ENCODE data around the gene ZBTB3. TPM values are rescaled to one million over a fixed set of nuclear protein-coding genes. Genes with fewer than 3 reads are reported as not detected.

Gene ZBTB3
- total and polyA plus RNA-seq, 9 of the 15 experiments (the other 6 are each of a cell fraction or from before 2014, with no cell fraction given) = 1.9 to 10.0 (median 4.9) TPM

DNA sequence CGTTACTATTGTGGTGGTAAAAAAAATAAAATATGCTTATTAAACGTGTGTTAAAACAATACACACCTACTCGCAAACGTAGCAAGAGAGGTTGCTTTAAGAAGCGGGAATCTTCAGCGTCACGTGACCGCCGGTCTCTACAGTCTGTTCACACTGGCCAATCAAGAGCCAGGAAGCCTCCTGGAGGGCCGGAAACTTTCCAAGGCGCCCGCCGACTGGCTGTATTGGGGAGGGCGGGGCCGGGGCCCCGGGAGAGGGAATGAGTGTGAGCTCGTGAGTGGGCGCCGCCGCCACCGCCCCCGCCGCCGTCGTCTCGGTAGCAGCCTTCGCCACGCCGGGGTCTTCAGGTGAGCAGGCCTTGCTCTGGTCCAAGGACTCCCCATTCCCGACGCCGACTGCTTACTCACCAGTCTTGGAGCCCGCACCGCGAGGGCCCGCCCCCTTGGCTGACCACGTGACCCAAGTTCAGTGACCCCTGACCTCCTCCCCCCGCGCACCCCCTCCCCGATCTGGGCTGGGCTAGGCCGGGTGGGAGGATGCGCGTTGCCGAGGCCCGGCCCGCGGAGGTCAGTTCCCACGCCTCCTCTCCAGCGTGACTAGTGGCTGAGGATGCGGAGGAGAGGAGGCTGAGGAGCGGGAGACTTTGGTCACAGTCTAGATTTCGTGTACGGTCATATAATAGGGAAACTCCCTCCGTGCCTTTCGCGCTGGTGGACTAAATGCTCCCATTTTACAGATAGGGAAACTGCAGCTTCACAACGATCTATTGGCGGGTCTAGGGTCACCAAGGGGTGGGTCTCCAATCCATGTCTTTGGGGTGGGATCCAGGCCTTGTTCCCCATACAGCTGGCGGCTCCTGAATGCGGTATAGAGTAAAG is 17.4 kb upstream of the ZBTB3 start, which contains the start of gene TAF6L (continued):
- TF ChIP-seq KDM1A (IDR thresholded peaks at IDR 0.05) (peak; percentile 81 to 90), ZNF830 (CRISPR knock-in tag; IDR thresholded peaks at IDR 0.05) (no peak), RBM14 (IDR thresholded peaks at IDR 0.05; ENCODE audit: borderline replicate concordance, insufficient read depth, low read depth, low read length) (no peak), PURB (CRISPR knock-in tag; IDR thresholded peaks at IDR 0.05; ENCODE audit: low read depth) (no peak), NCOR1 (IDR thresholded peaks at IDR 0.05) (peak; percentile 52), ZEB2 (IDR thresholded peaks at IDR 0.05) (no peak), ZNF79 (CRISPR knock-in tag; IDR thresholded peaks at IDR 0.05; ENCODE audit: low read depth) (no peak), ILF3 (IDR thresholded peaks at IDR 0.05; ENCODE audit: borderline replicate concordance) (no peak), ARHGAP35 (IDR thresholded peaks at IDR 0.05; ENCODE audit: partially characterized antibody) (no peak), SMAD3 (CRISPR knock-in tag; conservative IDR thresholded peaks at IDR 0.05) (0 out of 2 replicates have a peak, but pooled peaks have one; percentile 53), U2AF1 (optimal IDR thresholded peaks at IDR 0.05; ENCODE audit: low read depth, low read length) (no peak), RAD21 (CRISPR knock-in tag; conservative IDR thresholded peaks at IDR 0.05 in 1 of 2, IDR thresholded peaks at IDR 0.05 in 1 of 2) (peak in 1 of 2 experiments; percentile 20; a peak in 2 of 4 replicates), TAF9B (IDR thresholded peaks at IDR 0.05; ENCODE audit: partially characterized antibody) (no peak), SLC30A9 (CRISPR knock-in tag; IDR thresholded peaks at IDR 0.05) (no peak), ZBTB8A (IDR thresholded peaks at IDR 0.05; ENCODE audit: partially characterized antibody) (no peak)
- TF ChIP-seq, protein P1, sequence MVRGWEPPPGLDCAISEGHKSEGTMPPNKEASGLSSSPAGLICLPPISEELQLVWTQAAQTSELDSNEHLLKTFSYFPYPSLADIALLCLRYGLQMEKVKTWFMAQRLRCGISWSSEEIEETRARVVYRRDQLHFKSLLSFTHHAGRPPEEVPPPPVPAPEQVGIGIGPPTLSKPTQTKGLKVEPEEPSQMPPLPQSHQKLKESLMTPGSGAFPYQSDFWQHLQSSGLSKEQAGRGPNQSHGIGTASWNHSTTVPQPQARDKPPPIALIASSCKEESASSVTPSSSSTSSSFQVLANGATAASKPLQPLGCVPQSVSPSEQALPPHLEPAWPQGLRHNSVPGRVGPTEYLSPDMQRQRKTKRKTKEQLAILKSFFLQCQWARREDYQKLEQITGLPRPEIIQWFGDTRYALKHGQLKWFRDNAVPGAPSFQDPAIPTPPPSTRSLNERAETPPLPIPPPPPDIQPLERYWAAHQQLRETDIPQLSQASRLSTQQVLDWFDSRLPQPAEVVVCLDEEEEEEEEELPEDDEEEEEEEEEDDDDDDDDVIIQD (CRISPR knock-in tag; IDR thresholded peaks at IDR 0.05) = no peak
- TF ChIP-seq, protein P2, sequence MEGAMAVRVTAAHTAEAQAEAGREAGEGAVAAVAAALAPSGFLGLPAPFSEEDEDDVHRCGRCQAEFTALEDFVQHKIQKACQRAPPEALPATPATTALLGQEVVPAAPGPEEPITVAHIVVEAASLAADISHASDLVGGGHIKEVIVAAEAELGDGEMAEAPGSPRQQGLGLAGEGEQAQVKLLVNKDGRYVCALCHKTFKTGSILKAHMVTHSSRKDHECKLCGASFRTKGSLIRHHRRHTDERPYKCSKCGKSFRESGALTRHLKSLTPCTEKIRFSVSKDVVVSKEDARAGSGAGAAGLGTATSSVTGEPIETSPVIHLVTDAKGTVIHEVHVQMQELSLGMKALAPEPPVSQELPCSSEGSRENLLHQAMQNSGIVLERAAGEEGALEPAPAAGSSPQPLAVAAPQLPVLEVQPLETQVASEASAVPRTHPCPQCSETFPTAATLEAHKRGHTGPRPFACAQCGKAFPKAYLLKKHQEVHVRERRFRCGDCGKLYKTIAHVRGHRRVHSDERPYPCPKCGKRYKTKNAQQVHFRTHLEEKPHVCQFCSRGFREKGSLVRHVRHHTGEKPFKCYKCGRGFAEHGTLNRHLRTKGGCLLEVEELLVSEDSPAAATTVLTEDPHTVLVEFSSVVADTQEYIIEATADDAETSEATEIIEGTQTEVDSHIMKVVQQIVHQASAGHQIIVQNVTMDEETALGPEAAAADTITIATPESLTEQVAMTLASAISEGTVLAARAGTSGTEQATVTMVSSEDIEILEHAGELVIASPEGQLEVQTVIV (CRISPR knock-in tag; IDR thresholded peaks at IDR 0.05; ENCODE audit: borderline replicate concordance) = no peak
- TF ChIP-seq, protein P3, sequence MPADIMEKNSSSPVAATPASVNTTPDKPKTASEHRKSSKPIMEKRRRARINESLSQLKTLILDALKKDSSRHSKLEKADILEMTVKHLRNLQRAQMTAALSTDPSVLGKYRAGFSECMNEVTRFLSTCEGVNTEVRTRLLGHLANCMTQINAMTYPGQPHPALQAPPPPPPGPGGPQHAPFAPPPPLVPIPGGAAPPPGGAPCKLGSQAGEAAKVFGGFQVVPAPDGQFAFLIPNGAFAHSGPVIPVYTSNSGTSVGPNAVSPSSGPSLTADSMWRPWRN (IDR thresholded peaks at IDR 0.05; ENCODE audit: low read depth) = no peak
- TF ChIP-seq, protein P4, sequence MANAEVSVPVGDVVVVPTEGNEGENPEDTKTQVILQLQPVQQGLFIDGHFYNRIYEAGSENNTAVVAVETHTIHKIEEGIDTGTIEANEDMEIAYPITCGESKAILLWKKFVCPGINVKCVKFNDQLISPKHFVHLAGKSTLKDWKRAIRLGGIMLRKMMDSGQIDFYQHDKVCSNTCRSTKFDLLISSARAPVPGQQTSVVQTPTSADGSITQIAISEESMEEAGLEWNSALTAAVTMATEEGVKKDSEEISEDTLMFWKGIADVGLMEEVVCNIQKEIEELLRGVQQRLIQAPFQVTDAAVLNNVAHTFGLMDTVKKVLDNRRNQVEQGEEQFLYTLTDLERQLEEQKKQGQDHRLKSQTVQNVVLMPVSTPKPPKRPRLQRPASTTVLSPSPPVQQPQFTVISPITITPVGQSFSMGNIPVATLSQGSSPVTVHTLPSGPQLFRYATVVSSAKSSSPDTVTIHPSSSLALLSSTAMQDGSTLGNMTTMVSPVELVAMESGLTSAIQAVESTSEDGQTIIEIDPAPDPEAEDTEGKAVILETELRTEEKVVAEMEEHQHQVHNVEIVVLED (CRISPR knock-in tag; IDR thresholded peaks at IDR 0.05) = peak; percentile 43; the same call in 1 of the 2 replicates
- TF ChIP-seq, protein P5, sequence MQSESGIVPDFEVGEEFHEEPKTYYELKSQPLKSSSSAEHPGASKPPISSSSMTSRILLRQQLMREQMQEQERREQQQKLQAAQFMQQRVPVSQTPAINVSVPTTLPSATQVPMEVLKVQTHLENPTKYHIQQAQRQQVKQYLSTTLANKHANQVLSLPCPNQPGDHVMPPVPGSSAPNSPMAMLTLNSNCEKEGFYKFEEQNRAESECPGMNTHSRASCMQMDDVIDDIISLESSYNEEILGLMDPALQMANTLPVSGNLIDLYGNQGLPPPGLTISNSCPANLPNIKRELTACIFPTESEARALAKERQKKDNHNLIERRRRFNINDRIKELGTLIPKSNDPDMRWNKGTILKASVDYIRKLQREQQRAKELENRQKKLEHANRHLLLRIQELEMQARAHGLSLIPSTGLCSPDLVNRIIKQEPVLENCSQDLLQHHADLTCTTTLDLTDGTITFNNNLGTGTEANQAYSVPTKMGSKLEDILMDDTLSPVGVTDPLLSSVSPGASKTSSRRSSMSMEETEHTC (IDR thresholded peaks at IDR 0.05) = peak; percentile 54; the same call in 1 of the 2 replicates

Measured in K562 (cell line).